ENCODE results near the gene CCR2.
A peak's percentile ranks its signal among the peaks of the same experiment; 100 is the strongest.
"Not testable (repeated sequence)": the region's sequence is repeated elsewhere in the genome, so short reads cannot be mapped to it uniquely, and the experiment has no call there.

Gene CCR2

GRCh38 chr3:46391526-46391925 is 37.6 kb downstream of the CCR2 start:
- H3K4me1 Mint-ChIP-seq; H3K36me3 Mint-ChIP-seq (ENCODE audit: insufficient read depth); ATAC-seq (replicated peaks; ENCODE audit: extremely low read depth, poor library complexity, severe bottlenecking); H3K4me3 Mint-ChIP-seq; DNase-seq (ENCODE audit: low spot score in 2 of 2); H3K9me3 Mint-ChIP-seq; H3K27me3 Mint-ChIP-seq; H3K27ac Mint-ChIP-seq (ENCODE audit: low read depth): not testable (repeated sequence)

GRCh38 chr3:46393011-46393410 is 39.1 kb downstream of the CCR2 start:
- peak overlapping the region; percentile 8 for H3K27ac Mint-ChIP-seq (ENCODE audit: low read depth)
- ATAC-seq (replicated peaks; ENCODE audit: extremely low read depth, poor library complexity, severe bottlenecking), result no peak

GRCh38 chr3:46393554-46394434 is 39.9 kb downstream of the CCR2 start:
- ATAC-seq (replicated peaks; ENCODE audit: extremely low read depth, poor library complexity, severe bottlenecking), result no peak
- H3K36me3 Mint-ChIP-seq (ENCODE audit: insufficient read depth), result no peaks in the 10 kb centered on the region
- no peak overlapping the region for H3K4me3 Mint-ChIP-seq
- H3K9me3 Mint-ChIP-seq, result no peaks in the 10 kb centered on the region
- no peak for DNase-seq (ENCODE audit: low spot score in 2 of 2)
- no peak overlapping the region for H3K27ac Mint-ChIP-seq (ENCODE audit: low read depth)
- no peaks in the 10 kb centered on the region for H3K27me3 Mint-ChIP-seq
- no peaks in the 10 kb centered on the region for H3K4me1 Mint-ChIP-seq

More at GRCh38 chr3:46393011-46393410, 39.1 kb downstream of the CCR2 start:
- H3K9me3 Mint-ChIP-seq, result no peaks in the 10 kb centered on the region
- H3K36me3 Mint-ChIP-seq (ENCODE audit: insufficient read depth), result no peaks in the 10 kb centered on the region
- no peak overlapping the region for H3K4me3 Mint-ChIP-seq
- DNase-seq (ENCODE audit: low spot score in 2 of 2), result no peak
- no peaks in the 10 kb centered on the region for H3K27me3 Mint-ChIP-seq
- no peaks in the 10 kb centered on the region for H3K4me1 Mint-ChIP-seq

GRCh38 chr3:46395210-46395661 is 41.3 kb downstream of the CCR2 start:
- Mint-ChIP-seq H3K36me3 (ENCODE audit: insufficient read depth) (no peaks in the 10 kb centered on the region), H3K9me3 (no peaks in the 10 kb centered on the region), H3K4me3 (no peak overlapping the region), H3K4me1 (no peaks in the 10 kb centered on the region), H3K27me3 (no peaks in the 10 kb centered on the region), H3K27ac (ENCODE audit: low read depth) (no peak overlapping the region)
- no peak for DNase-seq (ENCODE audit: low spot score in 2 of 2)
- no peak for ATAC-seq (replicated peaks; ENCODE audit: extremely low read depth, poor library complexity, severe bottlenecking)

- H3K9me3 Mint-ChIP-seq, result no peaks in the 10 kb centered on the region
- H3K27me3 Mint-ChIP-seq, result no peaks in the 10 kb centered on the region
- no peak for DNase-seq (ENCODE audit: low spot score in 2 of 2)
- H3K36me3 Mint-ChIP-seq (ENCODE audit: insufficient read depth), result no peaks in the 10 kb centered on the region
- no peaks in the 10 kb centered on the region for H3K4me1 Mint-ChIP-seq
- ATAC-seq (replicated peaks; ENCODE audit: extremely low read depth, poor library complexity, severe bottlenecking), result no peak
- no peak overlapping the region for H3K27ac Mint-ChIP-seq (ENCODE audit: low read depth)
- no peak overlapping the region for H3K4me3 Mint-ChIP-seq
These were observed 42.0 kb downstream of the CCR2 start for GRCh38 chr3:46395766-46396530.

- ATAC-seq (replicated peaks; ENCODE audit: extremely low read depth, poor library complexity, severe bottlenecking), result no peak
- Mint-ChIP-seq H3K4me1 (no peaks in the 10 kb centered on the region), H3K36me3 (ENCODE audit: insufficient read depth) (no peaks in the 10 kb centered on the region), H3K4me3 (no peak overlapping the region), H3K27me3 (no peaks in the 10 kb centered on the region), H3K9me3 (no peaks in the 10 kb centered on the region), H3K27ac (ENCODE audit: low read depth) (peak overlapping the region; percentile 11)
- DNase-seq (ENCODE audit: low spot score in 2 of 2), result no peak
These were observed 43.2 kb downstream of the CCR2 start for GRCh38 chr3:46397111-46397510.

- no peak overlapping the region for H3K4me3 Mint-ChIP-seq
- DNase-seq (ENCODE audit: low spot score in 2 of 2), result no peak
- no peaks in the 10 kb centered on the region for H3K27me3 Mint-ChIP-seq
- H3K9me3 Mint-ChIP-seq, result no peaks in the 10 kb centered on the region
- H3K27ac Mint-ChIP-seq (ENCODE audit: low read depth), result no peak overlapping the region
- ATAC-seq (replicated peaks; ENCODE audit: extremely low read depth, poor library complexity, severe bottlenecking), result no peak
- H3K4me1 Mint-ChIP-seq, result no peaks in the 10 kb centered on the region
- no peaks in the 10 kb centered on the region for H3K36me3 Mint-ChIP-seq (ENCODE audit: insufficient read depth)
These were observed 44.5 kb downstream of the CCR2 start for GRCh38 chr3:46398186-46398955.

GRCh38 chr3:46399098-46399497 is 45.2 kb downstream of the CCR2 start:
- Mint-ChIP-seq H3K27me3 (no peaks in the 10 kb centered on the region), H3K4me1 (no peaks in the 10 kb centered on the region), H3K4me3 (no peak overlapping the region), H3K36me3 (ENCODE audit: insufficient read depth) (no peaks in the 10 kb centered on the region), H3K27ac (ENCODE audit: low read depth) (no peak overlapping the region), H3K9me3 (no peaks in the 10 kb centered on the region)
- ATAC-seq (replicated peaks; ENCODE audit: extremely low read depth, poor library complexity, severe bottlenecking) (no peak), DNase-seq (ENCODE audit: low spot score in 2 of 2) (no peak)

- H3K4me3 Mint-ChIP-seq, result no peak overlapping the region
- H3K9me3 Mint-ChIP-seq, result no peaks in the 10 kb centered on the region
- no peak overlapping the region for H3K27ac Mint-ChIP-seq (ENCODE audit: low read depth)
- no peaks in the 10 kb centered on the region for H3K4me1 Mint-ChIP-seq
- ATAC-seq (replicated peaks; ENCODE audit: extremely low read depth, poor library complexity, severe bottlenecking), result no peak
- DNase-seq (ENCODE audit: low spot score in 2 of 2), result no peak
- H3K27me3 Mint-ChIP-seq, result no peaks in the 10 kb centered on the region
- peaks cover under 1% of the 10 kb centered on the region for H3K36me3 Mint-ChIP-seq (ENCODE audit: insufficient read depth)
These were observed 45.6 kb downstream of the CCR2 start for GRCh38 chr3:46399557-46399956.

GRCh38 chr3:46400000-46400734 is 46.3 kb downstream of the CCR2 start:
- ATAC-seq (replicated peaks; ENCODE audit: extremely low read depth, poor library complexity, severe bottlenecking) (no peak), DNase-seq (ENCODE audit: low spot score in 2 of 2) (no peak)
- Mint-ChIP-seq H3K27ac (ENCODE audit: low read depth) (no peak overlapping the region), H3K27me3 (no peaks in the 10 kb centered on the region), H3K4me3 (no peak overlapping the region), H3K36me3 (ENCODE audit: insufficient read depth) (peaks cover 2% of the 10 kb centered on the region), H3K9me3 (no peaks in the 10 kb centered on the region), H3K4me1 (no peaks in the 10 kb centered on the region)

GRCh38 chr3:46400846-46401245 is 46.9 kb downstream of the CCR2 start:
- Mint-ChIP-seq H3K27me3 (no peaks in the 10 kb centered on the region), H3K27ac (ENCODE audit: low read depth) (no peak overlapping the region), H3K36me3 (ENCODE audit: insufficient read depth) (peaks cover 2% of the 10 kb centered on the region), H3K9me3 (no peaks in the 10 kb centered on the region), H3K4me3 (no peak overlapping the region), H3K4me1 (no peaks in the 10 kb centered on the region)
- ATAC-seq (replicated peaks; ENCODE audit: extremely low read depth, poor library complexity, severe bottlenecking) (no peak), DNase-seq (ENCODE audit: low spot score in 2 of 2) (no peak)

GRCh38 chr3:46401579-46401978 is 47.7 kb downstream of the CCR2 start:
- Mint-ChIP-seq H3K4me3 (no peak overlapping the region), H3K27me3 (no peaks in the 10 kb centered on the region), H3K9me3 (no peaks in the 10 kb centered on the region)

More at GRCh38 chr3:46401579-46401978, 47.7 kb downstream of the CCR2 start:
- ATAC-seq (replicated peaks; ENCODE audit: extremely low read depth, poor library complexity, severe bottlenecking) (no peak), DNase-seq (ENCODE audit: low spot score in 2 of 2) (no peak)
- Mint-ChIP-seq H3K4me1 (peaks cover 2% of the 10 kb centered on the region), H3K27ac (ENCODE audit: low read depth) (no peak overlapping the region), H3K36me3 (ENCODE audit: insufficient read depth) (peaks cover 2% of the 10 kb centered on the region)
